Effector CD8-positive, alpha-beta T cell (primary cell): ENCODE data around the gene C1QA.
"Not testable (repeated sequence)": the region's sequence is repeated elsewhere in the genome, so short reads cannot be mapped to it uniquely, and the experiment has no call there.

Source experiments
- DNase-seq: peaks from one replicate; lab custom pipeline; 2025; lab: John Stamatoyannopoulos, UW

Gene C1QA

GRCh38 chr1:22641247-22641646 lies 4.8 kb downstream of the C1QA start:
- DNase-seq, result no peak

DNA sequence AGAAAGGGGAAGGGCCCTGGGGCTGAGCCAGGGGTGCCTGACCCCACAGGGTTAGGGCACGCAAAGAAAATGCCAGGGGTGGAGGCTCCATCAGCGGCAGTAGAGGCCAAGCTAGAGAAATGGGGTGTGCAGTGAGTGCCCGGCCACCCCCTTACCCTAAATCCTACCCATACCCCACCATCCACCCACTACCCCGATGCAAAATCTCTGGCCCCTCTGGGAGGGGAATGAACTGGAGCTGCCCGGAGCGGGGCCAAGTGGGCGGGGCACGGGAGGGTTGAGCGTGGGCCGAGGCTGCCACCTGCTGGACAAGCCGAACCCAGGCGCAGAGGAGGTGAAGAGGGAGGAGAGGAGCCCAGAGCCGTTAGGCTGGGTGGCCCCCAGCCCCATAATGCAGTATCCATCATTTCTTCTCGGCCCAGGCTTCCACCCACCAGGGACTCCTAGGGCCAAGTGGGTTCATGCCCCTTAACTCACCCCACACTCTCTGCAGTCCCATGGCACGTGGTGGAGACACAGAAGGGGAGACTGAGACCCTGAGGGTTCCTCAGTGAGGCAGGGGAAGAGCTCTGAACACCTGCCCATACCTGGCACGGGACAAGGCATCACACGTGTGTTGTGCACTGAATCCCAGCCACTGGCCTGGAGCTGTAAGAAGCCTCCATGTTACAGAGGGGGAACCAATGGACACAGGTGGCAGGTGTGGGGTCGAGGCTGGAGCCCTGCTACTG lies 5.6 kb downstream of the C1QA start:
- peak; percentile 28 for DNase-seq

GRCh38 chr1:22643381-22643780 lies 7.0 kb downstream of the C1QA start, which contains the start of gene C1QC:
TSS of gene C1QC (plus strand) at chr1:22643633. CDS start at chr1:22644024, 391 bp downstream.
- DNase-seq, result no peak

DNA sequence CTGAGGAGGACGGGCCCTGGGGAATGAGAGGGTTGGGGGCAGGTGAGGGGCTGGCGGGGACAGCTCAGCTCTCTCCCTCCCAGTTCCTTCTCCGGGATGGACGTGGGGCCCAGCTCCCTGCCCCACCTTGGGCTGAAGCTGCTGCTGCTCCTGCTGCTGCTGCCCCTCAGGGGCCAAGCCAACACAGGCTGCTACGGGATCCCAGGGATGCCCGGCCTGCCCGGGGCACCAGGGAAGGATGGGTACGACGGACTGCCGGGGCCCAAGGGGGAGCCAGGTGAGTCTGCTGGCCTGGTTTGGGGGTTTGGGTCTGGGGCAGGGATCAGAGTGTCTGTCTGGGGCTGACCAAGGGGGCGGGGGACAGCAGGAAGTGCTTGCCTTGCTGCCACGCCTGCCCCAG lies 7.5 kb downstream of the C1QA start:
- DNase-seq, result no peak

DNA sequence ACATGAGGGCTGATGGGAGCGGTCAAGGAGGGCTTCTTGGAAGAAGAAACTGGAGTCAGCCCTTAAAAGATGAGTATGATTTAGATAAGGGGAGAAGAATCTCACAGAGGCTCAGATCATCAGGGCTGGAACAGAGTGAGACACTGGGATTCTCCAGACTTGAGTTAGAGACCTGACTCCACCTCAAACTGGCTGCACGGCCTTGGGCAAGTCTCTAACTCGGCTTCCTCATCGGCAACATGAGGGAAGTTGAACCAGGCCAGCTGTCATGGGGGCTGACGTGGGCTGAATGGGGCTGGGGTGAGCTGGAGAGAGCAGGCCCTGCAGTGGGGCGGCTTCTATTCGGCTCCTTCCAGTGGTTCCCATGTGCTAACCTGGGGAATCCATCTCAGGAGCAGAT lies 9.5 kb downstream of the C1QA start:
- DNase-seq, result no peak

DNA sequence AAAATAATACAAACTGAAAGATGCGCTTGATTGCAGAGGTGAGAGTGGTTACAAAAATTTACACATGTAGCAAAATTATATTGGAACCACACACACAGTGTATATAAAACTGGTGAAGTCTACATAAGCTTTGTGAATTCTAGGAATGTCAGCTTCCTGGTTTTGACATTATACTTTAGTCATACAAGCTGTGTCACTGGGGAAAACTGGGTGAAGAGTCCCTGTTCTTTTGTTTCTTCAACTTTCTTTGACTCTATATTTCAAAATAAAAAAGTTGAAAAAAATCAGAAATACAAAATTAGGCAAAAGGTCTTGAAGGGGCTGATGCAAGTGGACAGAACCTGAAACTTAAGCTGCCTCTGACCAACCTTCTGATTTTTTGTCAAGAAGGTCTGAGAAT lies 10.0 kb downstream of the C1QA start:
- no peak for DNase-seq

DNA sequence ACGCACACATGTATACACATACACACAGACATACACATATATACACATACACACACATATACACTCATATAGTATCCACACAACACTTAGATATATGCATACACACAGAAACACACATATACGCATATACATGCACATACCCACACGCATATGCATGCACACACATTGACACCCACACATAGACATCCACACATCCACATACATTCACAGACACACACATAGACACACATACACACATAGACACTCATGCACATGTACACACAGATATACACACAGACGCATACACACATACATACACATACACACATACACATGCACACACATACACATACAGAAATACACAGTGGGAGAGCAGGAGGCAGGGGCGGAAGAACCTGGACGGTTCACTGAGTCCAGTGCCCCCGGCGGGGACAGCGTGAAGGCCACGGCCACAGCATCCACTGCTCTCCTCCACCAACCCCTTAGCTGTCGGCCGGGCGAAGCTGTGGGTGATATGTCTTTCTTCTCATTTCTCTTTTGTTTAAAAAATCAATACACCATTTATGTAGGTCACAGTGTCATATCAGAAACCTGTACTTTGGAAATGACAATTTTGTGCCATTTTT lies 13.8 kb downstream of the C1QA start:
- no peak for DNase-seq

- no peak for DNase-seq
Measured at GRCh38 chr1:22651941-22652856, 15.8 kb downstream of the C1QA start.

- DNase-seq, result no peak
Measured at GRCh38 chr1:22652881-22653316, 16.5 kb downstream of the C1QA start, which contains the start of gene C1QB. TSS of gene C1QB (plus strand) at chr1:22653236. CDS start at chr1:22659463, 6,227 bp downstream.

GRCh38 chr1:22654692-22655091 lies 18.3 kb downstream of the C1QA start:
- no peak for DNase-seq

- no peak for DNase-seq
Measured at GRCh38 chr1:22658385-22659163, 22.1 kb downstream of the C1QA start.

DNA sequence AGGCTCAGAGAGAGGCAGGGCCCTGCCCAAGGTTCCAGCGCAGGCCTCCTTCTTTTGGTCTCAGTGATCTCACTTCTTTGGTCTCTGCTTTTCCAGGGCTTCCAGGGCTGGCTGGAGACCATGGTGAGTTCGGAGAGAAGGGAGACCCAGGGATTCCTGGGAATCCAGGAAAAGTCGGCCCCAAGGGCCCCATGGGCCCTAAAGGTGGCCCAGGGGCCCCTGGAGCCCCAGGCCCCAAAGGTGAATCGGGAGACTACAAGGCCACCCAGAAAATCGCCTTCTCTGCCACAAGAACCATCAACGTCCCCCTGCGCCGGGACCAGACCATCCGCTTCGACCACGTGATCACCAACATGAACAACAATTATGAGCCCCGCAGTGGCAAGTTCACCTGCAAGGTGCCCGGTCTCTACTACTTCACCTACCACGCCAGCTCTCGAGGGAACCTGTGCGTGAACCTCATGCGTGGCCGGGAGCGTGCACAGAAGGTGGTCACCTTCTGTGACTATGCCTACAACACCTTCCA lies 24.4 kb downstream of the C1QA start:
- DNase-seq, result no peak

DNA sequence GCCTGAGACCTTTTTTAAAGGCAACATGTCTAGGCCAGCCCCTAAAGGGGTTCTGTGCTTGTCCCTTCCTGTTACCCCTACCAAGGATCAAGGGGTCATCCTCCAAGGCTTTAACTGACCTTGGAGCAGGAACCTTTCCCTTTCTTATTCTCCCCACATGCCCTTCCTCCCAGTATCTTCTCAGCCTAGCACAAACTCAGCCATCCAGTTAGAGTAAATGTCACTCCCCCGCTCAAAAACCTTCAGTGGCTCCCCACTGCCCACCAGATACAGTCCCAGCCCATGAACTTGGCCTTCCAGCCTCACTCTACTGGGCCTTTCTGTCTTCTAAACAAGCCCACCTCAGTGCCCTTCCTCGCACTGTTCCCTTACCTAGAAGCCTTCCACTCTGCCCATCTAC lies 25.5 kb downstream of the C1QA start:
- no peak for DNase-seq

DNA sequence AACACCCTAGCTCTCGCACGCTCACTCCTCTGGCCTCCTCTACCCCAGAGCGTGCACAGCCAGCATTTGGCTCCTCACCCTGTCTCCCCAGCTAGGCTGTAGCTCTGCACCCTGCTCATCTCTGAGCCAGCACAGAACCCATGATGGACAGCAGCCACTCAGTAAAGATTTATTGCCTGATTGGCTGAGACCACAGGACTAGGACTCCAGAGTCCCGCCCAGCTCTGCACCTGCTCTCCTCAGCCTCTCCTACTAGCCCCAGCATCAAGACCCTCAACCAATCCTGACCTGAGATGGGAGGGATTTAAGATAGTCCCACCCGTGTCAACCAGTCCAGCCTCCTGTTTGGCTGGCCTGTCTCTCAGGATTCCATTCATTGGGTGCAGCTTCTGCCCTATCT lies 25.9 kb downstream of the C1QA start:
- DNase-seq, result no peak

GRCh38 chr1:22662986-22663408 lies 26.6 kb downstream of the C1QA start:
- DNase-seq, result no peak

GRCh38 chr1:22665752-22666151 lies 29.3 kb downstream of the C1QA start:
- no peak for DNase-seq

- no peak for DNase-seq
Measured at GRCh38 chr1:22666412-22666811, 30.0 kb downstream of the C1QA start.

DNA sequence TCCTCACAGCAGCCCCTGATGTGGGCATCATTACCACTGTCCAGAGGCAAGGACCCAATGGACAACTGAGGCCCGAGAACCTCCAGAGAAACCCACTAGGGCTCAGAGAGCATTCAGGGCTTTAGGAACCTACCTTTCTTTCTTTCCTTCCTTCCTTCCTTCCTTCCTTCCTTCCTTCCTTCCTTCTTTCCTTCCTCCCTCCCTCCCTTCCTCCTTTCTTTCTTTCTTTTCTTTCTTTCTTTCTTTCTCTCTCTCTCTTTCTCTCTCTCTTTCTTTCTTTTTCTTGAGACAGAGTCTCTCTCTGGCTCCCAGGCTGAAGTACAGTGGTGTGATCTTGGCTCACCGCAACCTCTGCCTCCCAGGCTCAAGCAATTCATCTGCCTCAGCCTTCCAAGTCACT lies 32.4 kb downstream of the C1QA start:
- DNase-seq, result not testable (repeated sequence)

DNA sequence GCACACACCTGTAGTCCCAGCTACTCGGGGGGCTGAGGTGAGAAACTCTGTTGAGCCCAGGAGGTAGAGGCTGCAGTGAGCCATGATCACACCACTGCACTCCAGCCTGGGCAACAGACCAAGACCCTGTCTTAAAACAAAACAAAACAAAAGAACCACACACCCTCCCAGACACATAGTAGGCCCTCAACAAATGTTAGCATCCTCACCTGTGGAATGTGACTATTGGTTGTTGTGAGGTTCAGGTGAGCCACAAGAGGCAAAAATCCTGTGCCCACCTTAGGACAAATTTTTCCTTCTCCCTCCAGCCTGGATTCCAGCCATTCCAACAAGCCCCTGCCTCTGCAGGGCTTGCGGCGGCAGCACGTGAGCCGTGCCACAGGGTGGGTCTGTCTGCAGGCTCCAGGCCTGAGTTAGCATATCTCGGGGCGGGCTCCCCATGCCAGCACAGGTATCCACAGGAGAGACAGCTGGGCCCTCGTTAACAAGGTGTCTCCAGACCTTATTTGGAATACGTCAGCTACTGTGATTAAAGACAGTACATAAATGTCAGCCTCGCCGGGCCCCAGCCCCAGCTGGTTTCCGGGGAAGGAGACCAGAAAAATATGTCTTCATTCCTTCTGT lies 34.0 kb downstream of the C1QA start:
- DNase-seq, result no peak

GRCh38 chr1:22671999-22672398 lies 35.6 kb downstream of the C1QA start:
- DNase-seq, result no peak
